ENCODE measurements around the gene MRPS23.

MRPS23 gene

GRCh38 chr17:57849874-57850754 lies at the start of gene MRPS23:
TSS of gene MRPS23 (minus strand) at chr17:57850044. CDS start at chr17:57850010, 34 bp downstream.
- H3K4me3 ChIP-seq (ENCODE audit: low read depth, low read length), result peak within 1 kb of the TSS; percentile 81
- no peak for TF ChIP-seq CTCF (IDR thresholded peaks at IDR 0.05; ENCODE audit: low read depth, low read length)

GRCh38 chr17:57899391-57899790 lies 49.5 kb upstream of the MRPS23 start:
- no peak for TF ChIP-seq CTCF (IDR thresholded peaks at IDR 0.05; ENCODE audit: low read depth, low read length)
- H3K4me3 ChIP-seq (ENCODE audit: low read depth, low read length), result no peak overlapping the region

- no peak overlapping the region for H3K4me3 ChIP-seq (ENCODE audit: low read depth, low read length)
- no peak for TF ChIP-seq CTCF (IDR thresholded peaks at IDR 0.05; ENCODE audit: low read depth, low read length)
Observed at GRCh38 chr17:57898487-57899311, 48.9 kb upstream of the MRPS23 start.

GRCh38 chr17:57895382-57896060 lies 45.7 kb upstream of the MRPS23 start:
- no peak for TF ChIP-seq CTCF (IDR thresholded peaks at IDR 0.05; ENCODE audit: low read depth, low read length)
- H3K4me3 ChIP-seq (ENCODE audit: low read depth, low read length), result no peak overlapping the region

- H3K4me3 ChIP-seq (ENCODE audit: low read depth, low read length), result no peak overlapping the region
- TF ChIP-seq CTCF (IDR thresholded peaks at IDR 0.05; ENCODE audit: low read depth, low read length), result no peak
Observed at GRCh38 chr17:57894848-57895247, 45.0 kb upstream of the MRPS23 start.

GRCh38 chr17:57892820-57893595 lies 43.2 kb upstream of the MRPS23 start:
- H3K4me3 ChIP-seq (ENCODE audit: low read depth, low read length), result peak overlapping the region; percentile 26
- TF ChIP-seq CTCF (IDR thresholded peaks at IDR 0.05; ENCODE audit: low read depth, low read length), result no peak

All from WI38 (cell line).